Astrocyte (in vitro differentiated cells and primary cell): Measurements from ENCODE around the gene POFUT2. TPM values are rescaled to one million over a fixed set of nuclear protein-coding genes. Genes with fewer than 3 reads are reported as not detected.

ENCODE experiments used
- DNase-seq: peaks from one replicate; pipeline ENCODE4 v3.0.0-alpha.2; 2010; ENCODE audit warnings: low read depth
- FAIRE-seq: peaks from 2 replicates; lab custom pipeline; 2011; peaks lifted over from hg19 to GRCh38; lab: Jason Lieb, UNC
- H2AFZ ChIP-seq: 2 replicates; pipeline ENCODE4 v1.6.0; 2012; ENCODE audit warnings: low read depth, low read length, inconsistent platforms
- H3K27ac ChIP-seq: 2 replicates; pipeline ENCODE4 v1.5.1; 2011; ENCODE audit warnings: low read depth, low read length, inconsistent platforms
- H3K27me3 ChIP-seq: 2 replicates; pipeline ENCODE4 v1.6.0; 2011; ENCODE audit warnings: low read length, inconsistent platforms; ENCODE audit not compliant: insufficient read depth
- H3K36me3 ChIP-seq: 2 replicates; pipeline ENCODE4 v1.5.1; 2011; ENCODE audit warnings: low read length, inconsistent platforms; ENCODE audit not compliant: insufficient read depth
- H3K4me1 ChIP-seq: 2 replicates; pipeline ENCODE4 v1.5.1; 2011; ENCODE audit warnings: low read length, inconsistent platforms; ENCODE audit not compliant: insufficient read depth
- H3K4me2 ChIP-seq: 2 replicates; pipeline ENCODE4 v1.6.0; 2012; ENCODE audit warnings: low read length, inconsistent platforms
- H3K4me3 ChIP-seq: 2 replicates; pipeline ENCODE4 v1.5.1; 2011; ENCODE audit warnings: low read depth, mild to moderate bottlenecking, low read length, inconsistent platforms; ENCODE audit not compliant: insufficient read depth
- H3K79me2 ChIP-seq: 2 replicates; pipeline ENCODE4 v1.6.0; 2012; ENCODE audit warnings: mild to moderate bottlenecking, low read length, inconsistent platforms; ENCODE audit not compliant: insufficient read depth
- H3K9ac ChIP-seq: 2 replicates; pipeline ENCODE4 v1.6.0; 2012; ENCODE audit warnings: mild to moderate bottlenecking, low read length, inconsistent platforms
- H3K9me3 ChIP-seq: 2 replicates; pipeline ENCODE4 v1.5.1; 2012; ENCODE audit warnings: low read depth, mild to moderate bottlenecking, low read length, inconsistent platforms; ENCODE audit not compliant: insufficient read depth
- H4K20me1 ChIP-seq: 2 replicates; pipeline ENCODE4 v1.6.0; 2012; ENCODE audit warnings: low read length, inconsistent platforms; ENCODE audit not compliant: insufficient read depth
- H3K27ac Mint-ChIP-seq: one replicate; pipeline ENCODE4 v1.8.0; 2021; ENCODE audit warnings: mild to moderate bottlenecking, mixed read lengths; ENCODE audit not compliant: unreplicated experiment
- H3K27me3 Mint-ChIP-seq: one replicate; pipeline ENCODE4 v1.8.0; 2021; ENCODE audit warnings: low read depth, mixed read lengths; ENCODE audit not compliant: unreplicated experiment
- H3K36me3 Mint-ChIP-seq: one replicate; pipeline ENCODE4 v1.8.0; 2021; ENCODE audit warnings: low read depth, mixed read lengths; ENCODE audit not compliant: unreplicated experiment
- H3K4me1 Mint-ChIP-seq: one replicate; pipeline ENCODE4 v1.8.0; 2021; ENCODE audit warnings: low read depth, mixed read lengths; ENCODE audit not compliant: unreplicated experiment
- H3K4me3 Mint-ChIP-seq: one replicate; pipeline ENCODE4 v1.8.0; 2021; ENCODE audit warnings: mild to moderate bottlenecking, moderate library complexity, mixed read lengths; ENCODE audit not compliant: unreplicated experiment
- H3K9me3 Mint-ChIP-seq: one replicate; pipeline ENCODE4 v1.8.0; 2021; ENCODE audit warnings: mild to moderate bottlenecking, mixed read lengths; ENCODE audit not compliant: unreplicated experiment
- CTCF ChIP-seq: IDR thresholded peaks from 2 replicates; pipeline ENCODE4 v1.5.1; 2011; ENCODE audit warnings: low read depth, mild to moderate bottlenecking, inconsistent platforms, low read length, moderate library complexity; ENCODE audit not compliant: insufficient read depth
- EZH2 ChIP-seq: IDR thresholded peaks from 2 replicates; pipeline ENCODE4 v1.6.1; 2012; ENCODE audit warnings: mild to moderate bottlenecking, low read length, inconsistent platforms; ENCODE audit not compliant: insufficient read depth
- total RNA-seq: library from RNA; stranded (reverse); gene quantifications from 2 replicates; pipeline ENCODE4 v1.2.1, GENCODE V29; 2021

POFUT2 gene
- total RNA-seq, 1 donor from 2014 or later = 109 TPM

GRCh38 chr21:45262041-45262581 lies 25.6 kb downstream of the POFUT2 start:
- no peaks in the 10 kb centered on the region for H3K27me3 Mint-ChIP-seq
- Histone ChIP-seq H3K79me2 (no peaks in the 10 kb centered on the region), H3K4me3 (no peak overlapping the region), H3K9me3 (no peaks in the 10 kb centered on the region), H4K20me1 (peaks cover 48% of the 10 kb centered on the region), H3K27ac (no peak overlapping the region), H3K4me1 (peaks cover 3% of the 10 kb centered on the region), H3K4me2 (no peak overlapping the region), H3K36me3 (peaks cover 9% of the 10 kb centered on the region), H2AFZ (no peak overlapping the region), H3K27me3 (peaks cover 9% of the 10 kb centered on the region), H3K9ac (no peak overlapping the region)
- no peak for DNase-seq
- H3K4me3 Mint-ChIP-seq = no peak overlapping the region
- no peak overlapping the region for H3K27ac Mint-ChIP-seq
- TF ChIP-seq CTCF = no peak
- TF ChIP-seq EZH2 = no peak
- H3K9me3 Mint-ChIP-seq = no peaks in the 10 kb centered on the region
- peaks cover 2% of the 10 kb centered on the region for H3K4me1 Mint-ChIP-seq
- FAIRE-seq = no peak
- H3K36me3 Mint-ChIP-seq = peaks cover 26% of the 10 kb centered on the region

- no peak overlapping the region for H3K4me3 ChIP-seq
- FAIRE-seq (no peak), DNase-seq (no peak)
- H3K27me3 ChIP-seq = peaks cover 9% of the 10 kb centered on the region
- Mint-ChIP-seq H3K4me3 (no peak overlapping the region), H3K36me3 (peaks cover 21% of the 10 kb centered on the region), H3K27ac (no peak overlapping the region), H3K9me3 (no peaks in the 10 kb centered on the region), H3K27me3 (no peaks in the 10 kb centered on the region), H3K4me1 (peaks cover 2% of the 10 kb centered on the region)
- TF ChIP-seq EZH2 = no peak
- TF ChIP-seq CTCF = no peak
- H3K79me2 ChIP-seq = no peaks in the 10 kb centered on the region
- H2AFZ ChIP-seq = no peak overlapping the region
- no peak overlapping the region for H3K4me2 ChIP-seq
- peaks cover 9% of the 10 kb centered on the region for H3K36me3 ChIP-seq
- H3K9me3 ChIP-seq = no peaks in the 10 kb centered on the region
- H3K27ac ChIP-seq = no peak overlapping the region
- H4K20me1 ChIP-seq = peaks cover 38% of the 10 kb centered on the region
- H3K4me1 ChIP-seq = peaks cover 3% of the 10 kb centered on the region
- H3K9ac ChIP-seq = no peak overlapping the region
Measured at GRCh38 chr21:45261093-45261492, 26.6 kb downstream of the POFUT2 start.

GRCh38 chr21:45260191-45260825 lies 27.4 kb downstream of the POFUT2 start:
- Histone ChIP-seq H3K4me2 (no peak overlapping the region), H3K9ac (no peak overlapping the region), H3K4me3 (no peak overlapping the region), H3K9me3 (no peaks in the 10 kb centered on the region), H3K36me3 (peaks cover 9% of the 10 kb centered on the region), H3K79me2 (no peaks in the 10 kb centered on the region), H2AFZ (no peak overlapping the region), H3K27ac (no peak overlapping the region), H3K27me3 (peaks cover 9% of the 10 kb centered on the region), H3K4me1 (peaks cover 3% of the 10 kb centered on the region), H4K20me1 (peaks cover 31% of the 10 kb centered on the region)
- Mint-ChIP-seq H3K9me3 (no peaks in the 10 kb centered on the region), H3K4me1 (peaks cover 2% of the 10 kb centered on the region), H3K4me3 (no peak overlapping the region), H3K27ac (no peak overlapping the region), H3K36me3 (peaks cover 21% of the 10 kb centered on the region), H3K27me3 (no peaks in the 10 kb centered on the region)
- TF ChIP-seq EZH2 = no peak
- no peak for TF ChIP-seq CTCF
- DNase-seq (no peak), FAIRE-seq (no peak)
